Eye (tissue), 1 donor: ENCODE results near the gene SHLD1.

Experiments
- DNase-seq: peaks from one replicate; pipeline ENCODE4 v3.0.0-alpha.2; 2015

Gene SHLD1

DNA sequence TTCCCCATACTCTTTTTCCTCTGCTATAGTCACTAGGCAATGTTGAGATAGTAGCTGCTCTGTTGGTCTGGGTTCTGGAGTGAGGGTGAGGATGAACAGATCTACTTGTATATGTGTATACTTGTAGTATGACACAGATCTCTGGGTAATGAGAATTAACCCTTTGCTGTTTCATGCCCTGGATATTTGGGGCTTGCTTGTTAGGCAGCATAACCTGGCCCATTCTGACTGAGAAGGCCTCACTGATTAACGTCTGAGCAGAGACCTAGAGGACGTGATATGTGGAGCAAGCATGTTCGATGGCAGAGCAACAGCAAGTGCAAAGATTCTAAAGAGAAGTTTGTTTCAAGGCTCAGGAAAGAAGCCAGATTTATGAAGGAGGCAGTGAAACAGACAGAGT lies 105.7 kb downstream of the SHLD1 start:
- no peak for DNase-seq

DNA sequence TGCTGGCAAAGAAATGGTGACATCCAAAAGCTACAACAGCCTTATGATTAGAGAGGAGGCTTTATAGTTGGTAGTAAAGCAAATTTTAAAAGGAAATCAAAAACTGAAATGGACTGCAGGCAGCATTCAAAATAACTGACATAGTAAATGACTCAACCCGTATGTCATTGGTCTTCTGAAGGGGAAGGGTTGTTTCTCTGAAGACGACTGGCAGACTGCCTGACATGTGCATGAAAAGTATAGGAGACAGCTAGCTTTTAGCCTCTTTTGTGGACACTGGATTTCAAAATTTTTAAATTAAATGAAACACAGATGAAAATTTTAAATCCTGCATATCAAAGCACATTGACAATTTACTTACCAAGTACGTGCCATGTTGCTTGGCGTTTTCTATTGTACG lies 109.4 kb downstream of the SHLD1 start:
- no peak for DNase-seq

DNA sequence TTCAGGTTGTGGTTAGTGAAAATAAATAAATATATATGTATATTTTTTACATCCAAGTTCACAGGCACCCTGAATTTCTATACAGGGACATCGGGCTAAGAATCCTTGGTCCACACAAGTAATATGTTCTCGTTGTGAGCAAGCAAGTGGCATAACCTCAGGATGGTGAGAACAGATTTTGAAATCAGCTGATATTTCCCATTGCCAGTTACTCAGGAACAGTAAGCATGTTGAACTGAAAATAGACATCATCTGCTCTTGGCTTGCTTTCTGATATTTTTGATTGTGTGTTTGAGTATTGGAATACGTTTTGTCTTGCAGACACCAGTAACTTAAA lies 112.5 kb downstream of the SHLD1 start:
- DNase-seq: no peak

DNA sequence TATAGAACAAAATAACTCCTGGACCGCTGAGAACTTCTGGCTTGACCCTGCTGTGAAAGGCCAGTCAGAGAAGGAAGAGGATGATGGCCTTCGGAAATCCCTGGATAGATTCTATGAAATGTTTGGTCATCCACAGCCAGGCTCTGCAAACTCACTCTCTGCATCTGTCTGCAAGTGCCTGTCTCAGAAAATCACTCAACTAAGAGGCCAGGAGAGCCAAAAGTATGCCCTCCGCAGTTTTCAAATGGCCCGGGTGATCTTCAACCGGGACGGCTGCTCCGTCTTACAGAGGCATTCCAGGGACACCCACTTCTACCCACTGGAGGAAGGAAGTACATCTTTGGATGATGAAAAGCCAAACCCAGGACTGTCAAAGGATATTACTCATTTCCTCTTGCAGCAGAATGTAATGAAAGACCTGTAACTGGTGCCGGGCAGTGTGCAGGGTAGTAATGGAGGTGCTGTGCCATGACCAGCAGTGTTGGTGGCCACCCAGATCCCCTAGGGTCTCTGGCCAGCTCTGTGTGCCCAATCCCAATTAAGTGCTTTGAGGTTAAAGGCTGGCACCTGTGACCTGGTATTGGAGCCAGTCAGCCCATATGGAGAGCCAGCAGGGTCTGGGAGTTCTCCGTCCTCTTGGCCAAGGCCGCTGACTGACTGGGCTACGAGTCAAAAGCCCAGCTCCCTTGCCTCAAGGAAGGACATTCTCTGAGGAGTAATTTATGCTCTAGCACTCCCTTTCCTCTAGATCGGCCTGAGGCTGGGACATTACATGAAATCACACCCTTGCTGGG lies 113.0 kb downstream of the SHLD1 start:
- no peak for DNase-seq

DNA sequence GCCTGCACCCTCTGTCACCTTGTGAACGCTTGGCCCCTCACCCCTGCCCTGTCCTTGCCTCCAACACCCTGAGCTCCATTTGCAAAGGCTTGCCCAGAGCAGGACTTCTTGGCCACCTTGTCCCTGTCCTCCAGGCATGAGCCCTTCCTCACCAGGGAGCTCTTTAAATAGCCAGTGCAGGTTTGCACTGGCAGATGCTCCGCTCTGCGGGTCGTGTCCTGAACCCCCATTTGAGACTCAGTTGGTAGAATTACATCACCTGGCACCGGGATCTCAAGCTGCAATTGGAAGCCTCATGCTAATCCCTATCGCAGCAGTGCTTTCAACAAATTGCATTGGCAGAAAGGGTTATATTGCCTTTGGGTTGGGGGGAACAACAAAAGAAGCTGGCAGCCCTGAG lies 114.2 kb downstream of the SHLD1 start:
- DNase-seq: no peak

DNA sequence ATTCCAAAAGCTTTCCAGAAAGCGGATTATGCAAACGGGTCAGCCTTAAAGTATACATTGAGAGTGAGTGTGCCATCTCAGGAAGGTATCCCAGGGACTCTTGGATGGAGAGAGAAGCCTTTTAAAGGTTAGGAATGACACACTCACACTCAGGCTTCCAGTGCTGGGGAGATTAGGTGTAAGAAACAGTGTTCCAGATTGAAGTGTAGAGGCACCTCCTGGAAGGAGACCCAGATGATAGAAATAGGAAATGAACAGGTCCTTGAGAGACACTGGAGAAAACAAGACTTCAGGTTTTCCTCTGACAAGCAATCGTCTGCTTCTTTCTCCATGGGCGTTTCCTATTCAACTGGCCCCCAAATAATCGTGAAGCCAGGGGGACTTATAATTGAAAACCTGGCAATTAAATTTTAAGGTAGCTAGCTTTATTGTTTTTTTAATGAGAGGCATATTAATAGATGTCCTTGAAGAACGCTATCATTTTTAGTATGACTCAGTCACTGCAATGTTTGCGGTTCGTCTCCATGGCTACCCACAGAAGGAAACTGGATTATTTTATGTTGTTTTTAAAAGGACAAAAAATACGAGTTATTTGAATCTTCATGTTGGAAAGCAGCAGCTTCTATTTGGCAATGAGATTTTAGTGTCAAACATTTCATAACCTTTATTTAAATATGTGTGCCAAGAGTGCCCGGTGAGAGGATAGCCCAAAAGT lies 114.8 kb downstream of the SHLD1 start:
- no peak for DNase-seq

DNA sequence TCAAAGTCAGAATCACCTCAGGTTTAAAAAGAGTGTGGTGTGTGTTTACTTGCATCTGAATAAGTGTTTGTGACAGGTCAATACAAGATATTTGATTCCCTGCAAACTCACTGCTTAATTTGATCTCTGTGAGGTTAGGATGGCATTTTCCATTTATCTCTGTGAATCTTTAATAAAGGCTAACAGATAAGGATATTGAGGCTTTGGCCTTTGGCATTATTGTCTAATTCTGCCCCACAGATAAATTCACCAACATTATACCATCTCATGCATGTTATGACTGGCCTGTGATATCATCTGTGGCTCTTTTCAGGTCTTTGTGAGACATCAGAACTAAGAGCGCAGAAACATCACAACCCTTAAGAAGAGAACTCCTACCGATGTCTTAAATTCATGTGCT lies 115.4 kb downstream of the SHLD1 start:
- no peak for DNase-seq

DNA sequence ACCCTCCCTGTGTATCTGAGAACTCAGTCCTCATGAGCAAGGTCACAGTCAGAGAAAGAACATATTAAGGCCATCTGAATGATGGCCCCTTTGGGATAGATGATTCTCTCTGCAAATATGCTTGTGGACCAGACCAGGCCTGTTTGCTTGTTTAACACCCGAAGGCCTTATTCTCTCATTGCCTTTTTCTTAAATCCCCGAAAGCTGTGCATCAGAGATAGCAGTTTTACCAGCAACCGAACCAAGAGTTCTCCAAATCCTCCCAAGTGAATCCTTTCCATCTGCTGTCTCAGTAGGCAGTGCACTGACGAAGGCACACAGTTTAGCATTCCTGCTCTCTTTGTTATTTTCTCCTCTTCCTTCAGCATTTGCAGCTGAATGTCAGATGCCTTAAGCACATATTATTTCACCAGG lies 120.4 kb downstream of the SHLD1 start:
- no peak for DNase-seq

DNA sequence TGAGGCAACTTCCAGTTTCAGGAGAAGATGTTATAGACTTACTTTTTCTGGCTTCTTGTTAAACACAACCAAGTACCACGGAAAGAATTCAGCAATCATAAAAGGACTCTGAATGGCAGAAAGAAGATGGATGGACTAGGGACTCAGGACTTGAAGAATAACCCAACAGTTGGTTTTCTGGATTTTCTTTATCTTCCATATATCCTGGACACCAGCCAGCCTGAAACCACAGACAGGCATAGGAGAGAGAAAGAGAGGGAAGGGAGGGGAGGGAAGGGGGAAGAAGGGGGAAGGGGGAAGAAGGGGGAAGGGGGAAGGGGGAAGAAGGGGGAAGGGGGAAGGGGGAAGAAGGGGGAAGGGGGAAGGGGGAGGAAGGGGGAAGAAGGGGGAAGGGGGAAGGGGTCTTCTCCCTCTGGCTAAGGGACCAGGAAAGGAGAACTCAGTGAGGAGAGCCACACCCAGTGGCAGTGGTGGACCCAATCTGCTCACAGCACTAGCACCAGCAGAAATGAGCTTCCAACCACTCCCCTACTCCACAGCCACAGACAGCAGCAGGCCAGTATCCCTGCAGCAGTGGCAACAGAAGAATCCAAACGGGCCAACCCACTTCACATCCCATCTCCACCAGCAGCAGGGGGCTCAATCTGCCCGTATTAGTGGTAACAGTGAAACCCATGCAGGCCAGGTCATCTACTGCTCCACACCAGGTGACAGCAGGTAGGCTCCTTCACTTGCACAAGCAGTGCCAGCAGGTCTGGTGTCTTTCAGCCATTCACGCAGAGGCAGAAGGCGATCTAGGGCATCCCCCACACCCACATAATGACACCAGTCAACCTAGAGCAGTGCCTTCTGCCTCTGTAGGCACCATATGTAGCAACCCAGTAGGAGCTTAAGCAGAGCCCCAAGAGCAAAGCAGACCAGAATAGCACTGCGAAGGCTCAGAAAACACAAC lies 121.5 kb downstream of the SHLD1 start:
- DNase-seq: no peak

DNA sequence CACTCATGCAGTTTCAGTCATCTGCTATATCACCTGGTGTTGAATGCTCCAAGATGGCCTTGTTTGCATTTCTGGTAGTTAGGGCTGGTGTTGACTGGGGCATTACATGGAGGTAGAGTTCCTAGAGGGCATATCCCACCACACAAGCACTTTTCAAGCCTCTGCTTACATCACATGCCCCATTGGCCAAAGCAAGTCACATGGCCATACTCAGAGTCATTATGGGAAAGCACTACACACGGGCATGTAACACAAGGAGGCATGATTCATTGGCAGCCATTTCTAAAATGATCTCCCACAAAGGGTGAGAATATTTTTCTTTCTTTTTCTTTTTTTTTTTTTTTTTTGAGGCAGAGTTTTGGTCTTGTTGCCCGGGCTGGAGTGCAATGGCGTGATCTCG lies 126.9 kb downstream of the SHLD1 start:
- no peak for DNase-seq

DNA sequence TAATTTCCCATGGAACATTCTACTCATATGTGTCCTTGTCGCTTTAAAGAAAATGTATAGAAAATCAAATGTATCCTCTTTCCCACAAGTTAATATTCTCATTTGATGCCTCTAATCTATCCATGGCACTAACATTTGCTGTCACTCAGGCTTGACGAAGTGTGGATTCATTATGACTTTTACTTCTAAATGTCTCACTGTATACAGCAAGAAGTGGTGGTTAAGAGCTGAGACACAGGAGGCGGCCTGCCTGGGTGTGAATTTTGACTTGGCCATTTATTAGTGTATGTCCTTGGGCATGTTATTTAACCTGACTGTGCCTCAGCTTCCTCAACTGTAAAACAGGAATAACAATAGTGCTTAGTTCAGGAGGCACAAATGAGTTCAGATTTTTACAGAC lies 130.1 kb downstream of the SHLD1 start:
- DNase-seq: no peak

DNA sequence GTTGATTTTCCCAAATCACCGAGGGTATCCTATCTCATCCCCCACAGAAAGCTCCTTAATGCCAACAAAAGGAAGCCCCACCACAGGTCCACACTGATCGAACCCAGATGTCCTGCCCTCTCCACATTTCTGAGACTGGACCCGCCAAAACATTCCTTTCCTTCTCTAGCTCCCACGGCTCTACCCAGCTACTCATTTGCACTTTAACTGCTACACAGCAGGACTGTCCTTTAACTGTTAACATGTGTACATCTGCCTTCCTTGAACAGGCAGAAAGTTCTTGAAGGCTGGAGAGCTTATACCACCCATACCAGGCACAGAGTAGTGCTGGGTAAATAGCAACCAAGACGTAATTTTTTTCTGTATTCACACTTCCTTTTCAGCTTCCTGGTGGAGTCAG lies 131.5 kb downstream of the SHLD1 start:
- no peak for DNase-seq

DNA sequence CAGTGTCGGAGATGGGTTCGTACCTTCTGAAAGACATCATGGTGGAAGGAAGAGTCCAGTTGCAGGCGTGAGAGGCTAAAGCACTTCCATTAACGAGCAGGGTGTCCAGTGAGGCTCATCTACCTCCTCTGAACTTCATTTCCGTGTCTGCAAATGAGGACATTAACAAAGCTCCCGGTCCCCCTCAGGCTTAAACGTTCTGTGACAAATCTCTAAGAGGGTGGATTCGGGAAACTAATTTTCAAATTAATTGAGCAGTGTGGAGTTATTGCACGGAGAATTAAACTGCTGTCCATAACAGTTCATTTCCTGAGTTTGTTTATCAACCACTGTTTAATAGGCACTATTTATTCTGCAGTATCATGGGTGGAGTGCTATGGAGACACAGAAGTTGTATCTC lies 132.0 kb downstream of the SHLD1 start:
- no peak for DNase-seq

DNA sequence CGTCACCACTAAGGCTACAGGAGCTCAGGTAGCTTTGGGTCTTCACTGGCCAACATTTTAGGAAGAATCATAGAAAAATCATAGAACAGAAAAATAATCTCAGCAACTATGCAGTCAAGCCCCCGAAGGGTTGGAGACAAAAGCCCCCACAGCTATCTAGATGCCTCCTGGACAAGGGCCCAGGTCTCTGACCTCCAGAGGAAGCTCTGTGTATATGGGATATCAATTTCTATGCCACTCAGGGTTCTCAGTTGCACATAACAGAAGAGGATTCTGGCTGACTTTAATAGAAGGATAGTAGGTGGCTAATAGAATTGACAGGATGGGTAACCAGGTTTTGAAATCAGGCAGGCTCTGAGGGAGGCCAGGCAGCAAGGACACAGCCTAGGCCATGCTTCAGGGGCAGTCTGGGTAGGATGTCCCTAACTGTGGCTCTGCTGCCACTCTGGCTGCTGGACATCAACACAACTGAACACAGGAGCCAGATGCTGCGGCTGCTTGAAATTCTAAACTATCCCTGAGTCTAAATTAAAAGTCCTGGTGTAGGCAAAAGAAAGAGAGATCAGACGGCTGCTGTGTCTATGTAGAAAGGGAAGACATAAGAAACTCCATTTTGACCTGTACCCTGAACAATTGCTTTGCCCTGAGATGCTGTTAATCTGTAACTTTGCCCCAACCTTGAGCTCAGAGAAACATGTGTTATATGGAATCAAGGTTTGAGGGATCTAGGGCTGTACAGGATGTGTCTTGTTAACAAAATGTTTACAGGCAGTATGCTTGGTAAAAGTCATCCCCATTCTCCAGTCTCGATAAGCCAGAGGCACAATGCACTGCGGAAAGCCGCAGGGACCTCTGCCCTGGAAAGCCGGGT lies 134.5 kb downstream of the SHLD1 start:
- DNase-seq: no peak

DNA sequence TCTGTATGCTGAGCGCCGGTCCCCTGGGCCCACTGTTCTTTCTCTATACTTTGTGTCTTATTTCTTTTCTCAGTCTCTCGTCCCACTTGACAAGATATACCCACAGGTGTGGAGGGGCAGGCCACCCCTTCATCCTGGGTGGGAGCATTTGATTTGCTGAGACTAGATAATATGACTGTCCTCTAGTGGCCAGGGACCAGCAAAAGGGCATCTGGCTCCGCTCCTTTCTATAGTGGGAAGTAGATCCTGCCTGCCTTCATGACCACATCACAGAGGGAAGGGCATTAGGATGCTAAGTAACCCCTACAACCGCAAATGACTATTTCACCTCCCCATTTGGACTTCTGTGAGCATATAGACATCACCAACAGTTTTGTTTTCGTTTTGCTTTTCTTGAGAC lies 135.7 kb downstream of the SHLD1 start:
- DNase-seq: no peak

DNA sequence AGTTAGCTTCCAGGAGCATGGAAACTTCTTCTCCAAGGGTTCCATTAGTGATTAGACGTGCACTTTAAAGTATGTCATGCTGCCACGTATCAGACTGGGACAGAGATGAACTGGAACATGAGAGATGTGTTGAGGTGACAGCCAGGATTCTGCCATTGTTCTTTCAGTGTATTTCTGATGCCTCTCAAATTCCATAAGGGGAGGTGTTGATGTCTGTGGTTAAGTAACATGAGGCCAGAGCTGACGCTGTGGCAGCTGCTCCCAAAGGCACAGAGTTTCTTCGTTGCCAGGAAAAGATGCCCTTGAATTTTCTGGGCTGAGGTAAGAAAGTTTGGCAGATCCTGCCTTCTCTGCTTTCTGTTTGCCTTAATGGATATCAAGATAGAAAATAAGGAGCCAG lies 136.6 kb downstream of the SHLD1 start:
- peak; percentile 3 for DNase-seq

DNA sequence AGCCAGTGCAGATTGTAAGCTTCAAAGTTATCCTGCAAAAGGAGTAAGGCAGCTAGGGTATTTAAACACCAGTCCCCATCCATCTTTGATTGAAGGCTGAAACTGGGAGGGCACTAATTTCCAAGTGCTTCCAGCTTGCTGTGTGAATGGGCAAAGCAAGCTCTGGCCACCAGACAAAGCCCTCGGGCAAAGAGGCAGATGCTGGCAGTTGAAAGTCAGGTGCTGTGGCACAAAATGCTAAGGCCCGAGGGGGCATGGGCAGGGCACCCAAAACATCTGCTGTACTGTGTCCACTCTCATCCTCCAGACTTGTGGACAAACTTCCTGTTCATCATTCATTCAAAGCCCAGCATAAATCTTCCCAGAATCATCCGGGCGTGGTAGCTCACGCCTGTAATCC lies 137.2 kb downstream of the SHLD1 start:
- DNase-seq: no peak

DNA sequence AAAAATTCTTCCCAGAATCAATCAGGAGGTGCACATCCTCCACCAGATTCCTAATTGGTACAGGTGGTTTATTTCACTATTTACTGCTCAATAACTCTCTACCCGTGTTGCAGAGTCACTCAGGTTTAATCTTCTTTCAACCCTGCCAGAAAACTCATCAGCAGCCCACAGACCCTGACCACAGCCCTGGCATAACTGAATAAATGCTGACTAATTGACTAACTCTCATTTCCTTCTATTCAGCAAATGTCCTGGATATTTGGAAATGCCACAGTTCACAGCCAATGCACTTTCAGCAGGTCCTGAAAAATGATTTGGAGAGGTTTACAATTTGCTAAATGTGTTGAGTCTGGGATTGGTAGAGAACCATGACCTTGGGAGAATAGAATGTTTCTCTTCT lies 137.8 kb downstream of the SHLD1 start:
- DNase-seq: no peak

DNA sequence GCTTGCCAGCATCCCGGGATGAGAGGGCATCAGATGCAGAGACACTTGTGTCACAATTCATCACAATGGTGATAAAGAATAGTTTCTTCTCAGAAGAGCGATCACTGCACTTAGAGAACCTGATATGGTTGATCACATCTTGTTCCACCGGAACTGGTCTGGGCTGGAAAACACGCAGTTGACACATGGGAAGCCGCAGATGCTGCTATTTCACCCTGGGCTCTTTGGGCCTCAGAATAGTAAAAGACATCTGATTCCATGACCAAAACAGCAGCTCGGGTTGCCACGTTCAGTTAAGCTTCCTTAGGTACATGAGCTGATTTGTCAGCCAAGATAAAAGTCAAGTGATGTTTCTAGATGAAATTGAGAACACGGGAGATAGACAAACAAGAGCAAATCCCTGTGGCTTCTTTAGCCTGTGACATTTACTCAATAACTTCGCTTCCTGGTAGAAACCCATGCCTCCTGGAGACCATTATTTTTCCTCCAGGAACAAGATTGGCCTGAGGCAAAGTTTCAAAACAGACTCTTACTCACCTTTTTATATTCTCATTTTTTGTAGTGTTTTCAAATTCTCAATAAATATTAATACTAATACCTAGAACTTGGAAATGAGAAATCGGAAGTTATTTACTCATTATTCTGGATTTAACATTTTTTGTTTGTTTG lies 140.7 kb downstream of the SHLD1 start:
- DNase-seq: no peak

DNA sequence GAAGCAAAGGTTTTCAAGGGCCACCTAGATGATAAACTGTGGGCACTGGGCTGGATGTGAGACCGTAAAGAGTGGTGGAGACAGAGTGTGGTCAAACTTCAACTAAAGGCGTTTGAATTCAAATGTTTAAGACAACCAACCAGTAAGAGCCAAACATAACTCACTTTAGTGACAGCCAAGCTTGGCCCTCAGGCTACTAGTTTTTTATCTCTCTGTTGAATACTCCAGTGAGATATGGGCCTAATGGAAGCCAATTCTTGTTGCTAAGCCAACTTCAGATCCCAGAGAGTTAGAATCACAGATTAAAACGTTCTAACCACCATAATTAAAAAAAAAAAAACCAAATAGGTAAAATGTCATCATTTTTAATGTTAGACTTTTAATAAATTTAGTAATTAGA lies 142.9 kb downstream of the SHLD1 start:
- no peak for DNase-seq

DNA sequence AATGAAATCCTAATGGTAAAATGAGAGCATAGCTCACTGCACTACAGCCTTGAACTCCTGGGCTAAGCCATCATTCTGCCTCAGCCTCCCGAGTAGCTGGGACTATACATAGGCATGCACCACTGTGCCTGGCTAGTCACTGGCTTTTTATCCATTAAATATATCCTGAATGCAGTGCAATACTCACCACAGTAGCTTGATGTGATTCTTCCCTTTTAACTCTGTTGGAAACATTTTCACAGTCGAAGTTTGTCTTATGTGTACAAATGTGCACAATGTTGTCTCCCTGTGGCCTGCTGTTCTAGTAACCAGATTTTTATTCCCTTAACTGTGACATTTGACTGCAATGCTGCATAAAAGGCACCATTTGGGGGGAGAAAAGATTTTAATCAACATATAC lies 143.4 kb downstream of the SHLD1 start:
- no peak for DNase-seq

DNA sequence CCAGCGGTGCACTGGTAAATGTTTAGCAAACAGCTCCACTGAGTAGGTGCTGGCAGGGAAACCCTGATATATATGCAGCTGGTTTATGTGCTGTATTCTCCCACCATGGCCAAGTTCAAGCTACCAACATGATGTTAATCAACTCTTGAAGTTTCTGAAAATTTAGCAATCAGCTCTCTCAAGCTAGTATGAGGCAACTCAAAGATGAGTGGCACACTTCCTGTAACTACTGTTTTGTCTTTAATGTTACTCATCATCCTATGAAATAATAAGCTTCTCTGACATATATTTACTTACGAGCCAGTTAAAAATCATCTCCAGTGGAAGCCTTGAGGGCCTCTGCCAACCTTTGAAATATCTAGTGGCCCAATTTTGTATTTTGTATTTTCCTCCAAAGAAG lies 145.4 kb downstream of the SHLD1 start:
- DNase-seq: no peak
